Chondrocyte (in vitro differentiated cells): Measurements from ENCODE around the gene PUSL1. TPM values are rescaled to one million over a fixed set of nuclear protein-coding genes. Genes with fewer than 3 reads are reported as not detected.
A peak's percentile ranks its signal among the peaks of the same experiment; 100 is the strongest.

Experiments
- DNase-seq: peaks from one replicate; pipeline ENCODE4 v3.0.0; 2021; ENCODE audit warnings: mixed read lengths, low spot score
- H3K27ac Mint-ChIP-seq: one replicate; pipeline ENCODE4 v1.8.0; 2021; ENCODE audit warnings: mild to moderate bottlenecking, moderate library complexity, mixed read lengths; ENCODE audit not compliant: unreplicated experiment
- H3K27me3 Mint-ChIP-seq: 2 replicates; pipeline ENCODE4 v1.8.0; 2021; ENCODE audit warnings: low read depth, mixed read lengths
- H3K36me3 Mint-ChIP-seq: 2 replicates; pipeline ENCODE4 v1.8.0; 2021; ENCODE audit warnings: low read depth, mixed read lengths
- H3K4me1 Mint-ChIP-seq: 2 replicates; pipeline ENCODE4 v1.8.0; 2021; ENCODE audit warnings: low read depth, mild to moderate bottlenecking, mixed read lengths
- H3K4me3 Mint-ChIP-seq: one replicate; pipeline ENCODE4 v1.8.0; 2021; ENCODE audit warnings: mild to moderate bottlenecking, moderate library complexity, mixed read lengths; ENCODE audit not compliant: unreplicated experiment
- H3K9me3 Mint-ChIP-seq: 2 replicates; pipeline ENCODE4 v1.8.0; 2021; ENCODE audit warnings: low read depth, mixed read lengths
- CTCF ChIP-seq: fragments of 200-600 bp; sonication (generic); IDR thresholded peaks from 2 replicates; pipeline ENCODE4 v1.5.0; 2021; ENCODE audit warnings: antibody characterized with exemption, mild to moderate bottlenecking, moderate library complexity
- total RNA-seq: library from RNA; stranded (reverse); gene quantifications from 3 replicates; pipeline ENCODE4 v1.2.1, GENCODE V29; 2021

The PUSL1 gene
- total RNA-seq, 1 donor from 2014 or later: 21.6 TPM

- H3K27ac Mint-ChIP-seq: peak overlapping the region; percentile 36
- TF ChIP-seq CTCF: no peak
- no peak overlapping the region for H3K4me3 Mint-ChIP-seq
- H3K4me1 Mint-ChIP-seq: peaks cover 55% of the 10 kb centered on the region
- no peak for DNase-seq
- no peaks in the 10 kb centered on the region for H3K27me3 Mint-ChIP-seq
- no peaks in the 10 kb centered on the region for H3K9me3 Mint-ChIP-seq
- peaks cover 2% of the 10 kb centered on the region for H3K36me3 Mint-ChIP-seq
These were observed 13.1 kb downstream of the PUSL1 start for GRCh38 chr1:1321477-1321876.

DNA sequence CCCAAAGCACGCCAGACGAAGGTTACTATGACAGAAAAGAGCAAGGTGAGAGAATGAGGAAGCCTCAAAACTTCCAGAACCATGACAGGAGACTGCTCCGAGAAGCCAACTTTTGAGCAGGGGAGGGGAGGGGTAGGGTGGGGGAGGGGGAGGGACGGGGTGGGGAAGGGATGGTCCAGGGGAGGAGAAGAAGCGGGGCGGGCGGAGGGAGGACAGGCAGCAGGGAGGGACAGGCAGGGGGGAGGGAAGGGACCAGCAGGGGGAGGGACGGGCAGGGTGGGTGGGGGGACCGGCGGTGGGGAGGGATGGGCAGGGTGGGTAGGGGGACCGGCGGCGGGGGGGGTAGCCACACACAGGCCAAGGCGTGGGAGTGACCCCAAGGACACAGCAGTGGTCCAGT lies 14.0 kb downstream of the PUSL1 start:
- no peaks in the 10 kb centered on the region for H3K36me3 Mint-ChIP-seq
- H3K27ac Mint-ChIP-seq: peak overlapping the region; percentile 36
- peaks cover 52% of the 10 kb centered on the region for H3K4me1 Mint-ChIP-seq
- H3K27me3 Mint-ChIP-seq: no peaks in the 10 kb centered on the region
- H3K9me3 Mint-ChIP-seq: no peaks in the 10 kb centered on the region
- DNase-seq: no peak
- no peak for TF ChIP-seq CTCF
- H3K4me3 Mint-ChIP-seq: peak overlapping the region; percentile 31

GRCh38 chr1:1322952-1323351 lies 14.6 kb downstream of the PUSL1 start:
- no peaks in the 10 kb centered on the region for H3K36me3 Mint-ChIP-seq
- no peaks in the 10 kb centered on the region for H3K27me3 Mint-ChIP-seq
- peaks cover 48% of the 10 kb centered on the region for H3K4me1 Mint-ChIP-seq
- H3K9me3 Mint-ChIP-seq: no peaks in the 10 kb centered on the region
- H3K27ac Mint-ChIP-seq: no peak overlapping the region
- no peak for TF ChIP-seq CTCF
- no peak for DNase-seq
- peak overlapping the region; percentile 82 for H3K4me3 Mint-ChIP-seq

DNA sequence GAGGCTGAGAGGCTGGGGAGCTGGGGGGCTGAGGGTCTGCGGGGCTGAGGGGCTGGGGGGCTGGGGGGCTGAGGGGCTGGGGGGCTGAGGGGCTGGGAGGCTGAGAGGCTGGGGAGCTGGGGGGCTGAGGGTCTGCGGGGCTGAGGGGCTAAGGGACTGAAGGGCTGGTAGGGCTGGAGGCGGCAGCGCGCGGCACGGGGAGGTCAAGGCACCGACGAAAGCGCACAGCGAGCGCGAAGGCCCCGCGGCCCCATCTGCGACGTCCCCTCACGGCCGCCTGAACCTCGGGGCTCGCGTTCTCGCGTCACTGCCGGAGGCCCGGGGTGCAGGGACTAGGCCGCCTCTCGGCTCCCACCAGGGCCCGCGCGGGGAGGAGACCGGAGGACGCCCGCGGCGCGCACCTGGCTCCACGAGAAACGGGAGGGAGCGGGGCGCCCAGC lies 15.7 kb downstream of the PUSL1 start:
- Mint-ChIP-seq H3K27ac (peak overlapping the region; percentile 27), H3K27me3 (no peaks in the 10 kb centered on the region), H3K4me3 (peak overlapping the region; percentile 80), H3K9me3 (no peaks in the 10 kb centered on the region), H3K4me1 (peaks cover 38% of the 10 kb centered on the region), H3K36me3 (no peaks in the 10 kb centered on the region)
- no peak for DNase-seq
- TF ChIP-seq CTCF: no peak

- peak within 1 kb of the TSS; percentile 82 for H3K4me3 Mint-ChIP-seq
- H3K9me3 Mint-ChIP-seq: no peaks in the 10 kb centered on the region
- peak within 1 kb of the TSS; percentile 85 for H3K27ac Mint-ChIP-seq
- H3K4me1 Mint-ChIP-seq: peaks cover 35% of the 10 kb centered on the region
- no peaks in the 10 kb centered on the region for H3K36me3 Mint-ChIP-seq
- TF ChIP-seq CTCF: no peak
- DNase-seq: no peak
- no peaks in the 10 kb centered on the region for H3K27me3 Mint-ChIP-seq
These were observed 16.3 kb downstream of the PUSL1 start, which contains the start of the genes CPTP and INTS11 for GRCh38 chr1:1324524-1325287. Gene CPTP (plus strand): TSS chr1:1324802. CDS start chr1:1326911, 2,109 bp downstream. Gene INTS11 (minus strand): TSS chr1:1324660. CDS start chr1:1324608, 52 bp downstream.
